Fibroblast of lung (primary cell): ENCODE data around the gene TRMU. TPM values are rescaled to one million over a fixed set of nuclear protein-coding genes. Genes with fewer than 3 reads are reported as not detected.

Experiments
- DNase-seq, 2 donors: peaks; one replicate each; pipeline versions ENCODE4 v3.0.0 to v3.0.0-alpha.2; 2010; ENCODE audit warnings: low read depth in 2 of 2
- H2AFZ ChIP-seq: 2 replicates; pipeline ENCODE4 v1.5.1; 2012; ENCODE audit warnings: low read length, control low read depth, inconsistent platforms
- H3K27ac ChIP-seq: 2 replicates; pipeline ENCODE4 v1.5.1; 2011; ENCODE audit warnings: low read length, control low read depth; ENCODE audit not compliant: insufficient read depth
- H3K27me3 ChIP-seq: 2 replicates; pipeline ENCODE4 v1.5.1; 2011; ENCODE audit warnings: mild to moderate bottlenecking, low read length; ENCODE audit not compliant: control insufficient read depth, insufficient read depth
- H3K36me3 ChIP-seq: 2 replicates; pipeline ENCODE4 v1.5.1; 2011; ENCODE audit warnings: low read length; ENCODE audit not compliant: control insufficient read depth, insufficient read depth
- H3K4me1 ChIP-seq: 2 replicates; pipeline ENCODE4 v1.5.1; 2011; ENCODE audit warnings: low read length; ENCODE audit not compliant: control insufficient read depth, insufficient read depth; ENCODE audit errors: extremely low read depth
- H3K4me2 ChIP-seq: 2 replicates; pipeline ENCODE4 v1.5.1; 2011; ENCODE audit warnings: low read length, control low read depth; ENCODE audit not compliant: insufficient read depth; ENCODE audit errors: extremely low read depth
- H3K4me3 ChIP-seq, 4 experiments: fragments of 200-600 bp in 1 of 4; sonication (generic) in 1 of 4; replicated peaks in 1 of 4; 2 replicates each; pipeline ENCODE4 v1.5.1; 2011 to 2016; ENCODE audit warnings: low read length in 4 of 4, low read depth in 3 of 4, mild to moderate bottlenecking in 3 of 4, control low read depth in 2 of 4, inconsistent platforms in 1 of 4, mixed read lengths in 1 of 4; ENCODE audit not compliant: insufficient read depth in 1 of 4; ENCODE audit errors: control extremely low read depth in 1 of 4
- H3K79me2 ChIP-seq: 2 replicates; pipeline ENCODE4 v1.5.1; 2012; ENCODE audit warnings: mild to moderate bottlenecking, low read length, inconsistent platforms; ENCODE audit not compliant: control insufficient read depth, insufficient read depth
- H3K9ac ChIP-seq: 2 replicates; pipeline ENCODE4 v1.5.1; 2011; ENCODE audit warnings: mild to moderate bottlenecking, low read length, control low read depth; ENCODE audit not compliant: insufficient read depth
- H3K9me3 ChIP-seq: 2 replicates; pipeline ENCODE4 v1.5.1; 2012; ENCODE audit warnings: low read depth, low read length; ENCODE audit not compliant: control insufficient read depth, insufficient read depth
- H4K20me1 ChIP-seq: 2 replicates; pipeline ENCODE4 v1.5.1; 2011; ENCODE audit warnings: low read length; ENCODE audit not compliant: control insufficient read depth, insufficient read depth; ENCODE audit errors: extremely low read depth
- CTCF ChIP-seq, 2 donors: IDR thresholded peaks in 1 of 2; conservative IDR thresholded peaks in 1 of 2; 1 replicate in 1 of 2; 2 replicates in 1 of 2; pipeline ENCODE4 v1.5.1; 2011 to 2012; ENCODE audit warnings: low read length in 2 of 2, control low read depth in 1 of 2, inconsistent platforms in 1 of 2, low read depth in 1 of 2, mild to moderate bottlenecking in 1 of 2
- EZH2 ChIP-seq: IDR thresholded peaks from 2 replicates; pipeline ENCODE4 v1.5.1; 2012; ENCODE audit warnings: low read length, control low read depth, mild to moderate bottlenecking; ENCODE audit errors: missing control alignments
- polyA plus RNA-seq, 2 donors: library from polyadenylated mRNA; depleted of rRNA in 1 of 2; stranded (reverse) in 1 of 2; unstranded in 1 of 2; fragments of >200 nt; gene quantifications; 2 replicates each; pipeline ENCODE4 v1.2.1, GENCODE V29; 2011 to 2012; ENCODE audit warnings: missing spikeins in 1 of 2
- total RNA-seq: library from RNA; depleted of rRNA; stranded (reverse); fragments of >200 nt; gene quantifications from 2 replicates; pipeline ENCODE4 v1.2.1, GENCODE V29; 2014

TRMU gene
- total and polyA plus RNA-seq, 2 donors (not counting 1 experiment from before 2014, with no cell fraction given), result 18.4 to 22.1 TPM

- H3K27ac ChIP-seq, result no peak overlapping the region
- H3K4me3 ChIP-seq, result no peak overlapping the region
- H3K9ac ChIP-seq, result no peak overlapping the region
- H3K79me2 ChIP-seq, result no peaks in the 10 kb centered on the region
- DNase-seq, result no peak
- TF ChIP-seq CTCF (conservative IDR thresholded peaks at IDR 0.05 in 1 of 2, IDR thresholded peaks at IDR 0.05 in 1 of 2; ENCODE audit: low read depth in 1 of 2, low read length in 2 of 2), result no peak
- no peak for TF ChIP-seq EZH2
- H3K27me3 ChIP-seq, result no peaks in the 10 kb centered on the region
- H2AFZ ChIP-seq, result no peak overlapping the region
- no peaks in the 10 kb centered on the region for H3K9me3 ChIP-seq
- peaks cover 15% of the 10 kb centered on the region for H3K36me3 ChIP-seq
- no peaks in the 10 kb centered on the region for H3K4me1 ChIP-seq
- no peak overlapping the region for H3K4me2 ChIP-seq
- H4K20me1 ChIP-seq, result no peaks in the 10 kb centered on the region
Measured at GRCh38 chr22:46286941-46287872, 48.3 kb upstream of the TRMU start.

- H3K9ac ChIP-seq, result no peak overlapping the region
- DNase-seq, result no peak
- TF ChIP-seq CTCF (conservative IDR thresholded peaks at IDR 0.05 in 1 of 2, IDR thresholded peaks at IDR 0.05 in 1 of 2; ENCODE audit: low read depth in 1 of 2, low read length in 2 of 2) (no peak), EZH2 (no peak)
- H2AFZ ChIP-seq, result no peak overlapping the region
- no peaks in the 10 kb centered on the region for H4K20me1 ChIP-seq
- H3K27ac ChIP-seq, result no peak overlapping the region
- no peaks in the 10 kb centered on the region for H3K4me1 ChIP-seq
- H3K27me3 ChIP-seq, result no peaks in the 10 kb centered on the region
- H3K36me3 ChIP-seq, result peaks cover 17% of the 10 kb centered on the region
- H3K4me3 ChIP-seq, result no peak overlapping the region
- H3K79me2 ChIP-seq, result no peaks in the 10 kb centered on the region
- H3K9me3 ChIP-seq, result no peaks in the 10 kb centered on the region
- no peak overlapping the region for H3K4me2 ChIP-seq
Measured at GRCh38 chr22:46287873-46288751, 47.4 kb upstream of the TRMU start.

DNA sequence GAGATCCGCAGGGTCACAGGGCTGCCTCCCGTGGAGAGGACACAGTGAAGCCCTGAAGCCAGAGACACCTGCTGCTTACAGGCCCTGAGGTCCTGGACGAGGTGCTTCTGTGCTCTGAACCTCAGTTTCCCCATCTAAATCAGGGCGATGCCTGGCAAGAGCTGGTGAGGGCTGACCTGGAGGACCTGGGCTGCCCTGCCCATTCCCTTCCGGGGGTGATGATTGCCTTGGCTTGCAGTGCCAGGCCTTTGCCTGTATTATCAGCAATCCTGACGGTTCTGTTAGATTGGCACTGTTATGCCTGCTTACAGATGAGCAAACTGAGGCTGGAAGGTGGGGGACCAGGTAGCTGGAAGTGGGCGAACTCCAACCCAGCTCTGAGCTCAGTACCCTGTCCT is 46.7 kb upstream of the TRMU start:
- H3K9ac ChIP-seq, result no peak overlapping the region

More for the DNA sequence above, 46.7 kb upstream of the TRMU start:
- no peaks in the 10 kb centered on the region for H3K79me2 ChIP-seq
- no peaks in the 10 kb centered on the region for H3K27me3 ChIP-seq
- no peak overlapping the region for H3K4me3 ChIP-seq
- H3K9me3 ChIP-seq, result no peaks in the 10 kb centered on the region
- H3K4me1 ChIP-seq, result no peaks in the 10 kb centered on the region
- peaks cover 17% of the 10 kb centered on the region for H3K36me3 ChIP-seq
- H4K20me1 ChIP-seq, result no peaks in the 10 kb centered on the region
- DNase-seq, result no peak
- no peak overlapping the region for H2AFZ ChIP-seq
- TF ChIP-seq CTCF (conservative IDR thresholded peaks at IDR 0.05 in 1 of 2, IDR thresholded peaks at IDR 0.05 in 1 of 2; ENCODE audit: low read depth in 1 of 2, low read length in 2 of 2), result no peak
- TF ChIP-seq EZH2, result no peak
- no peak overlapping the region for H3K27ac ChIP-seq
- no peak overlapping the region for H3K4me2 ChIP-seq
